HepG2 (cell line): ENCODE data around the gene VTN. TPM values are rescaled to one million over a fixed set of nuclear protein-coding genes. Genes with fewer than 3 reads are reported as not detected.

Experiments used
- AGO2 ChIP-seq: fragments of 200-400 bp; formaldehyde crosslinking; optimal IDR thresholded peaks from 2 replicates; pipeline ENCODE3; 2017; ENCODE audit warnings: mild to moderate bottlenecking, low read depth, low read length, moderate library complexity
- CEBPB ChIP-seq: IDR thresholded peaks from 2 replicates; pipeline ENCODE4 v1.6.1; 2011; ENCODE audit warnings: low read depth, low read length, improper control_type of control experiment, borderline replicate concordance
- CREB3 ChIP-seq: sonication (generic); formaldehyde crosslinking; IDR thresholded peaks from 2 replicates; pipeline ENCODE4 v1.5.0; 2020; ENCODE audit warnings: missing genetic modification reagents
- EP300 ChIP-seq, 3 experiments: sonication (generic) in 1 of 3; formaldehyde crosslinking in 1 of 3; IDR thresholded peaks; 2 replicates each; pipeline versions ENCODE4 v1.5.1 to v1.6.1; 2011 to 2020; ENCODE audit warnings: low read depth in 2 of 3, low read length in 2 of 3, borderline replicate concordance in 1 of 3, improper control_type of control experiment in 1 of 3, mild to moderate bottlenecking in 1 of 3, missing genetic modification reagents in 1 of 3, moderate library complexity in 1 of 3
- HDAC2 ChIP-seq: sonication (generic); formaldehyde crosslinking; IDR thresholded peaks from 2 replicates; pipeline ENCODE4 v1.4.0; 2020; ENCODE audit warnings: missing genetic modification reagents
- HMG20A ChIP-seq: IDR thresholded peaks from 2 replicates; pipeline ENCODE4 v1.6.1; 2016; ENCODE audit warnings: borderline replicate concordance
- NRL ChIP-seq: sonication (generic); formaldehyde crosslinking; IDR thresholded peaks from 2 replicates; pipeline ENCODE4 v1.5.0; 2020; ENCODE audit warnings: missing genetic modification reagents, mild to moderate bottlenecking, moderate library complexity, borderline replicate concordance
- PAWR ChIP-seq: sonication (generic); formaldehyde crosslinking; IDR thresholded peaks from 2 replicates; pipeline ENCODE4 v1.4.0; 2020; ENCODE audit warnings: missing genetic modification reagents, mild to moderate bottlenecking, borderline replicate concordance
- PREB ChIP-seq: sonication (generic); formaldehyde crosslinking; IDR thresholded peaks from 2 replicates; pipeline ENCODE4 v1.4.0; 2020; ENCODE audit warnings: missing genetic modification reagents
- RXRB ChIP-seq: IDR thresholded peaks from 2 replicates; pipeline ENCODE4 v1.6.1; 2016; ENCODE audit warnings: borderline replicate concordance, missing genetic modification reagents, missing compliant biosample characterization
- SMAD3 ChIP-seq: sonication (generic); formaldehyde crosslinking; IDR thresholded peaks from 2 replicates; pipeline ENCODE4 v1.4.0; 2020; ENCODE audit warnings: missing genetic modification reagents
- SOX6 ChIP-seq, 2 experiments: fragments of 450-650 bp in 1 of 2; sonication (generic) in 1 of 2; formaldehyde crosslinking in 1 of 2; IDR thresholded peaks; 2 replicates each; pipeline versions ENCODE4 v1.4.0 to v1.6.1; 2017 to 2020; ENCODE audit warnings: antibody characterized with exemption in 1 of 2, mild to moderate bottlenecking in 1 of 2, missing genetic modification reagents in 1 of 2
- THAP11 ChIP-seq: IDR thresholded peaks from 2 replicates; pipeline ENCODE4 v1.6.1; 2016; ENCODE audit warnings: missing biosample characterization, missing genetic modification reagents
- TIGD3 ChIP-seq: sonication (generic); formaldehyde crosslinking; IDR thresholded peaks from 2 replicates; pipeline ENCODE4 v1.5.1; 2020; ENCODE audit warnings: mild to moderate bottlenecking, missing genetic modification reagents, borderline replicate concordance
- ZFP36L1 ChIP-seq: sonication (generic); formaldehyde crosslinking; IDR thresholded peaks from 2 replicates; pipeline ENCODE4 v1.8.0; 2022; ENCODE audit warnings: mild to moderate bottlenecking, missing genetic modification reagents, moderate library complexity
- ZKSCAN8 ChIP-seq: IDR thresholded peaks from 2 replicates; pipeline ENCODE4 v1.6.1; 2016; ENCODE audit warnings: borderline replicate concordance, missing genetic modification reagents, missing compliant biosample characterization
- ZMYM4 ChIP-seq: sonication (generic); formaldehyde crosslinking; IDR thresholded peaks from 2 replicates; pipeline ENCODE4 v1.8.1; 2023; ENCODE audit warnings: mild to moderate bottlenecking, missing genetic modification reagents
- ZNF329 ChIP-seq: sonication (generic); formaldehyde crosslinking; IDR thresholded peaks from 2 replicates; pipeline ENCODE4 v1.9.0; 2021; ENCODE audit warnings: low read depth, mild to moderate bottlenecking, missing genetic modification reagents
- ZNF737 ChIP-seq: sonication (generic); formaldehyde crosslinking; IDR thresholded peaks from 2 replicates; pipeline ENCODE4 v1.5.0; 2020; ENCODE audit warnings: missing genetic modification reagents, mild to moderate bottlenecking, borderline replicate concordance
- ZSCAN12 ChIP-seq: sonication (generic); formaldehyde crosslinking; IDR thresholded peaks from 2 replicates; pipeline ENCODE4 v1.9.0; 2021; ENCODE audit warnings: mild to moderate bottlenecking, missing genetic modification reagents
- polyA plus RNA-seq, 8 experiments: library from polyadenylated mRNA; depleted of rRNA in 3 of 8; stranded (reverse) in 7 of 8; unstranded in 1 of 8; fragments of >200 nt; fragmentation: Illumina TruSeq in 4 of 8; extraction: Trizol in 4 of 8; gene quantifications; 2 replicates each; pipeline versions ENCODE4 v1.2.1 to v1.2.3, GENCODE V29; 2011 to 2016; ENCODE audit warnings: low read depth in 4 of 8, missing spikeins in 1 of 8, mixed read lengths in 1 of 8; ENCODE audit not compliant: insufficient read depth in 1 of 8
- total RNA-seq, 5 experiments: library from RNA; depleted of rRNA; stranded (reverse); fragments of >200 nt; fragmentation: Illumina TruSeq; extraction: Trizol; gene quantifications; 2 replicates each; pipeline ENCODE4 v1.2.3, GENCODE V29; 2016; ENCODE audit warnings: low read depth in 1 of 5
- TF ChIP-seq, protein P1 (sequence below): sonication (generic); formaldehyde crosslinking; IDR thresholded peaks from 2 replicates; pipeline ENCODE4 v1.5.1; 2020; ENCODE audit warnings: missing genetic modification reagents, mild to moderate bottlenecking, borderline replicate concordance
- TF ChIP-seq, protein P2 (sequence below): IDR thresholded peaks from 2 replicates; pipeline ENCODE4 v1.6.1; 2016; ENCODE audit warnings: missing compliant biosample characterization, missing genetic modification reagents, borderline replicate concordance

The VTN gene
- total and polyA plus RNA-seq, 2 of the 13 experiments (the other 11 are each of a cell fraction or from before 2014, with no cell fraction given), result 108 to 131 TPM

GRCh38 chr17:28404812-28405570, 34.9 kb upstream of the VTN start (continued):
- peak; percentile 41; the same call in 1 of the 2 replicates for TF ChIP-seq HMG20A (CRISPR knock-in tag)
- no peak for TF ChIP-seq SOX6 (IDR thresholded peaks at IDR 0.05)
- TF ChIP-seq SOX6 (CRISPR knock-in tag; IDR thresholded peaks at IDR 0.05), result peak; percentile 91
- no peak for TF ChIP-seq CREB3 (CRISPR knock-in tag)
- peak; percentile 42; the same call in 1 of the 2 replicates for TF ChIP-seq NRL
- peak; percentile 64 for TF ChIP-seq THAP11 (CRISPR knock-in tag)
- no peak for TF ChIP-seq PAWR (CRISPR knock-in tag)
- no peak for TF ChIP-seq AGO2
- TF ChIP-seq TIGD3, result no peak
- TF ChIP-seq HDAC2 (CRISPR knock-in tag), result peak; percentile 66; the same call in 1 of the 2 replicates
- no peak for TF ChIP-seq ZFP36L1 (CRISPR knock-in tag)
- TF ChIP-seq ZSCAN12 (CRISPR knock-in tag), result no peak
- TF ChIP-seq ZNF737 (CRISPR knock-in tag), result peak; percentile 32; the same call in 1 of the 2 replicates
- no peak for TF ChIP-seq ZNF329
- peak; percentile 71 for TF ChIP-seq RXRB
- TF ChIP-seq, protein P1, sequence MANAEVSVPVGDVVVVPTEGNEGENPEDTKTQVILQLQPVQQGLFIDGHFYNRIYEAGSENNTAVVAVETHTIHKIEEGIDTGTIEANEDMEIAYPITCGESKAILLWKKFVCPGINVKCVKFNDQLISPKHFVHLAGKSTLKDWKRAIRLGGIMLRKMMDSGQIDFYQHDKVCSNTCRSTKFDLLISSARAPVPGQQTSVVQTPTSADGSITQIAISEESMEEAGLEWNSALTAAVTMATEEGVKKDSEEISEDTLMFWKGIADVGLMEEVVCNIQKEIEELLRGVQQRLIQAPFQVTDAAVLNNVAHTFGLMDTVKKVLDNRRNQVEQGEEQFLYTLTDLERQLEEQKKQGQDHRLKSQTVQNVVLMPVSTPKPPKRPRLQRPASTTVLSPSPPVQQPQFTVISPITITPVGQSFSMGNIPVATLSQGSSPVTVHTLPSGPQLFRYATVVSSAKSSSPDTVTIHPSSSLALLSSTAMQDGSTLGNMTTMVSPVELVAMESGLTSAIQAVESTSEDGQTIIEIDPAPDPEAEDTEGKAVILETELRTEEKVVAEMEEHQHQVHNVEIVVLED (CRISPR knock-in tag), result no peak
- TF ChIP-seq SMAD3, result peak; percentile 68; the same call in 1 of the 2 replicates
- no peak for TF ChIP-seq PREB (CRISPR knock-in tag)
- TF ChIP-seq ZMYM4 (CRISPR knock-in tag), result no peak; the same call in 1 of the 2 replicates
- TF ChIP-seq EP300 (IDR thresholded peaks at IDR 0.05; ENCODE audit: low read depth in 2 of 2, low read length in 2 of 2), result peak in 1 of 2 experiments; percentile 59; a peak in 2 of 4 replicates
- TF ChIP-seq EP300 (CRISPR knock-in tag; IDR thresholded peaks at IDR 0.05; ENCODE audit: borderline replicate concordance), result no peak
- TF ChIP-seq, protein P2, sequence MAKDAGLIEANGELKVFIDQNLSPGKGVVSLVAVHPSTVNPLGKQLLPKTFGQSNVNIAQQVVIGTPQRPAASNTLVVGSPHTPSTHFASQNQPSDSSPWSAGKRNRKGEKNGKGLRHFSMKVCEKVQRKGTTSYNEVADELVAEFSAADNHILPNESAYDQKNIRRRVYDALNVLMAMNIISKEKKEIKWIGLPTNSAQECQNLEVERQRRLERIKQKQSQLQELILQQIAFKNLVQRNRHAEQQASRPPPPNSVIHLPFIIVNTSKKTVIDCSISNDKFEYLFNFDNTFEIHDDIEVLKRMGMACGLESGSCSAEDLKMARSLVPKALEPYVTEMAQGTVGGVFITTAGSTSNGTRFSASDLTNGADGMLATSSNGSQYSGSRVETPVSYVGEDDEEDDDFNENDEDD (CRISPR knock-in tag), result 0 out of 2 replicates have a peak, but pooled peaks have one; percentile 9
- 0 out of 2 replicates have a peak, but pooled peaks have one; percentile 14 for TF ChIP-seq ZKSCAN8 (CRISPR knock-in tag)
- no peak for TF ChIP-seq CEBPB
